HEK293 (cell line): Measurements from ENCODE around the gene PHACTR3.

Experiments
- CTCF ChIA-PET: fragments of 350-600 bp; formaldehyde crosslinking; extraction: SDS; loops from one replicate; lab custom pipeline; 2021; ENCODE audit warnings: antibody characterized with exemption; lab: Yijun Ruan, JAX
- POLR2A ChIA-PET: fragments of 300-600 bp; formaldehyde crosslinking; extraction: SDS; loops from one replicate; lab custom pipeline; 2020; ENCODE audit warnings: antibody characterized with exemption, inconsistent platforms; lab: Yijun Ruan, JAX
- H3K27ac ChIP-seq: fragments of 200-500 bp; sonication (Bioruptor generic); 2 replicates; pipeline ENCODE4 v1.5.1; 2014; ENCODE audit warnings: low read depth, low read length, control low read depth, inconsistent platforms; ENCODE audit errors: extremely low read depth
- H3K36me3 ChIP-seq, 2 experiments: fragments of 200-500 bp in 1 of 2; sonication (Bioruptor generic) in 1 of 2; 1 replicate in 1 of 2; 2 replicates in 1 of 2; pipeline ENCODE4 v1.5.1; 2014 to 2017; ENCODE audit warnings: inconsistent platforms in 2 of 2, low read length in 2 of 2; ENCODE audit not compliant: control insufficient read depth in 2 of 2, insufficient read depth in 1 of 2
- H3K4me1 ChIP-seq: fragments of 200-500 bp; sonication (Bioruptor generic); 2 replicates; pipeline ENCODE4 v1.5.1; 2014; ENCODE audit warnings: mild to moderate bottlenecking, low read length, inconsistent platforms; ENCODE audit not compliant: control insufficient read depth, insufficient read depth
- H3K4me3 ChIP-seq: 2 replicates; pipeline ENCODE4 v1.5.1; 2011; ENCODE audit warnings: low read depth, mild to moderate bottlenecking, control low read depth, low read length, moderate library complexity
- H3K9me3 ChIP-seq: fragments of 200-500 bp; sonication (Bioruptor generic); 2 replicates; pipeline ENCODE4 v1.5.1; 2014; ENCODE audit warnings: low read depth, low read length, inconsistent platforms; ENCODE audit not compliant: control insufficient read depth, insufficient read depth
- BCL11B ChIP-seq: fragments of 450-650 bp; formaldehyde crosslinking; IDR thresholded peaks from 2 replicates; pipeline ENCODE4 v1.5.1; 2016; ENCODE audit warnings: low read depth, missing biosample characterization, missing genetic modification characterization
- HOXA7 ChIP-seq: sonication (generic); formaldehyde crosslinking; IDR thresholded peaks from 2 replicates; pipeline ENCODE4 v1.8.1; 2022; ENCODE audit warnings: missing genetic modification reagents, borderline replicate concordance
- YY1 ChIP-seq: fragments of 450-650 bp; formaldehyde crosslinking; IDR thresholded peaks from 2 replicates; pipeline ENCODE4 v1.5.1; 2018; ENCODE audit warnings: missing biosample characterization, missing genetic modification characterization
- ZNF133 ChIP-seq: fragments of 450-650 bp; formaldehyde crosslinking; IDR thresholded peaks from 2 replicates; pipeline ENCODE4 v1.5.1; 2016; ENCODE audit warnings: missing biosample characterization, missing genetic modification characterization
- ZNF138 ChIP-seq: fragments of 450-650 bp; formaldehyde crosslinking; IDR thresholded peaks from 2 replicates; pipeline ENCODE4 v1.5.1; 2016; ENCODE audit warnings: missing biosample characterization, missing genetic modification characterization, borderline replicate concordance
- ZNF16 ChIP-seq: fragments of 450-650 bp; formaldehyde crosslinking; IDR thresholded peaks from 2 replicates; pipeline ENCODE4 v1.5.1; 2016; ENCODE audit warnings: low read depth, missing biosample characterization, missing genetic modification characterization
- ZNF169 ChIP-seq: fragments of 450-650 bp; formaldehyde crosslinking; IDR thresholded peaks from 2 replicates; pipeline ENCODE4 v1.5.1; 2016; ENCODE audit warnings: missing biosample characterization, missing genetic modification characterization
- ZNF202 ChIP-seq: fragments of 450-650 bp; formaldehyde crosslinking; IDR thresholded peaks from 2 replicates; pipeline ENCODE4 v1.5.1; 2016; ENCODE audit warnings: missing biosample characterization, missing genetic modification characterization, borderline replicate concordance
- ZNF23 ChIP-seq: fragments of 450-650 bp; formaldehyde crosslinking; IDR thresholded peaks from 2 replicates; pipeline ENCODE4 v1.5.1; 2016; ENCODE audit warnings: missing biosample characterization, missing genetic modification characterization, borderline replicate concordance
- ZNF266 ChIP-seq: fragments of 450-650 bp; formaldehyde crosslinking; IDR thresholded peaks from 2 replicates; pipeline ENCODE4 v1.5.1; 2016; ENCODE audit warnings: missing biosample characterization, missing genetic modification characterization, low read depth
- ZNF324 ChIP-seq: fragments of 450-650 bp; formaldehyde crosslinking; IDR thresholded peaks from 2 replicates; pipeline ENCODE4 v1.5.1; 2016; ENCODE audit warnings: missing biosample characterization, missing genetic modification characterization
- ZNF426 ChIP-seq: fragments of 450-650 bp; formaldehyde crosslinking; IDR thresholded peaks from 2 replicates; pipeline ENCODE4 v1.5.1; 2017; ENCODE audit warnings: missing biosample characterization, missing genetic modification characterization, mild to moderate bottlenecking, inconsistent platforms, moderate library complexity
- ZNF433 ChIP-seq: fragments of 450-650 bp; formaldehyde crosslinking; IDR thresholded peaks from 2 replicates; pipeline ENCODE4 v1.5.1; 2016; ENCODE audit warnings: missing biosample characterization, missing genetic modification characterization, low read depth
- ZNF621 ChIP-seq: fragments of 450-650 bp; formaldehyde crosslinking; IDR thresholded peaks from 2 replicates; pipeline ENCODE4 v1.5.1; 2017; ENCODE audit warnings: missing biosample characterization, missing genetic modification characterization
- ZNF626 ChIP-seq: fragments of 450-650 bp; sonication (Bioruptor Pico); formaldehyde crosslinking; IDR thresholded peaks from 2 replicates; pipeline ENCODE4 v1.5.1; 2018; ENCODE audit warnings: missing biosample characterization, missing genetic modification characterization, inconsistent platforms
- ZNF629 ChIP-seq: fragments of 450-650 bp; formaldehyde crosslinking; IDR thresholded peaks from 2 replicates; pipeline ENCODE4 v1.5.1; 2017; ENCODE audit warnings: missing biosample characterization, missing genetic modification characterization
- ZNF776 ChIP-seq: fragments of 450-650 bp; formaldehyde crosslinking; IDR thresholded peaks from 2 replicates; pipeline ENCODE4 v1.5.0; 2017; ENCODE audit warnings: missing biosample characterization, missing genetic modification characterization, borderline replicate concordance
- ZSCAN23 ChIP-seq: fragments of 450-650 bp; formaldehyde crosslinking; IDR thresholded peaks from 2 replicates; pipeline ENCODE4 v1.5.1; 2016; ENCODE audit warnings: missing biosample characterization, missing genetic modification characterization
- ZXDB ChIP-seq: fragments of 450-650 bp; formaldehyde crosslinking; IDR thresholded peaks from 2 replicates; pipeline ENCODE4 v1.5.1; 2016; ENCODE audit warnings: missing biosample characterization, missing genetic modification characterization
- TF ChIP-seq, protein P1 (sequence below): fragments of 450-650 bp; formaldehyde crosslinking; IDR thresholded peaks from 2 replicates; pipeline ENCODE4 v1.5.1; 2016; ENCODE audit warnings: missing biosample characterization, missing genetic modification characterization, borderline replicate concordance
- TF ChIP-seq, protein P2 (sequence below): sonication (generic); formaldehyde crosslinking; IDR thresholded peaks from 2 replicates; pipeline ENCODE4 v1.8.1; 2022; ENCODE audit warnings: mild to moderate bottlenecking, moderate library complexity, missing genetic modification reagents

PHACTR3 gene

DNA sequence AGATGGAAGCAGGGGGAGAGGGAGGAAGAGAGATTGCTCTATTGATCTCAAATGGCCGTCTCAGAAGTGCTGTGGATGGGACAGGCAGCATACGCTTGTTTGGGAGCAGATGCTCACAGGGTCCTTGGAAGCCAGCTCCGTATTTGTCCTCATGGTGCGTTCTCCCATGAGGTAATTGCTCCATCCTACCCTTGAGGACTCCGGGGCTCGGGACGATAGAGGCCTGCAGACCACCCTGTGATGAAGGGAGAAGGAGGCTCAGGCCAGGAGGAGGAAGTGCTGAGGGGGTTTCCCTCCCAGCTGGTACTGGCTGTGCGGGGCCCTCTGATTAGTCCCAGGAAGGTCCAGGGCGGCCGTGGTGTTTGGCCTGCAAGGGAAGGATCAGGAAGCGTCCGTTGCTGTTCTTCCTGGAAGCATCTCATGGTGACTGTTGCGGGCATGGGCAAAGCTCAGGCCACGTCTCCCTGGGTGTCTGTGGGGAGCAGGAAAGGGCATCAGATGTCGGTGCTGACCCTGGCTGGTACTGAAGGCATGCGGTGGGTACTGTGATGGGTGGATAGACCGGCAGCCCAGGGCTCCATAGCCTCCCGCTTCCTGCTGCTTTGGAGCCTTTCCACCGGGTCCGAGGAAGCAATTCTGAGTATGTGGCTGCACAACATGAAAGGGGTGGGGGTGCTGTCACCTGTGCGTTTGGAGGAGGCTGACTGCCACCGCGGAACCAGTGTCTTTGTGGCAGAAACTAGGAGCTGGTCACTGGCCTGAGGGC lies 170.8 kb downstream of the PHACTR3 start:
- POLR2A ChIA-PET, result no interaction called here
- Histone ChIP-seq H3K4me3 (no peak overlapping the region), H3K36me3 (no peaks in the 10 kb centered on the region), H3K9me3 (no peaks in the 10 kb centered on the region), H3K27ac (no peak overlapping the region), H3K4me1 (no peaks in the 10 kb centered on the region; the same call in 1 of the 2 replicates)
- no peak for TF ChIP-seq ZNF621
- CTCF ChIA-PET, result interaction anchor here (0.7 to 1.4 kb wide), 2 partner anchors 75 to 136 kb away, joined by 4 to 6 read pairs; no protein-coding TSS in a partner anchor

DNA sequence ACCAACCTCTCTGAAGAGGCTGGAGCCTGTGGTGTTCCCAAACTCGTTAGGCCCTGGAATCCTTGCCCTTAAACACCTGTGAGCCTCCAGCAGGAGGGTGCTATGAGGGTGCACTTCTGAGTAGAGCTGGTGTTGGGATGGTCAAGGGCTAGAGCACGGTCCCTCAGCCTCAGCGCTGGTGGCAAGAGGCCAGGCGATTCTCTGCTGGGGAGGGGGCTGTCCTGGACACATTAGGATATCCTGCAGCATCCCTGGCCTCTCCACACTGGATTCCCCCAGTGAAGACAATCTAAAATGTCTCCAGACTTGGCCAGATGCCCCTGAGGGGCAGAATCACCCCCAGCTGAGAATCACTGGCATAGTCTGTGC lies 171.3 kb downstream of the PHACTR3 start:
- TF ChIP-seq ZNF169 (tag by site-specific recombination) (no peak), YY1 (tag by site-specific recombination) (no peak), ZNF433 (tag by site-specific recombination) (no peak), ZNF133 (no peak), HOXA7 (no peak), ZNF266 (no peak), ZNF426 (tag by site-specific recombination) (no peak), ZNF629 (no peak), ZNF324 (no peak), ZSCAN23 (tag by site-specific recombination) (no peak), ZNF138 (tag by site-specific recombination) (no peak), ZXDB (tag by site-specific recombination) (no peak), ZNF16 (tag by site-specific recombination) (no peak), ZNF23 (tag by site-specific recombination) (no peak), ZNF202 (no peak), ZNF776 (tag by site-specific recombination) (no peak), ZNF626 (no peak), BCL11B (tag by site-specific recombination) (no peak)
- TF ChIP-seq, protein P1, sequence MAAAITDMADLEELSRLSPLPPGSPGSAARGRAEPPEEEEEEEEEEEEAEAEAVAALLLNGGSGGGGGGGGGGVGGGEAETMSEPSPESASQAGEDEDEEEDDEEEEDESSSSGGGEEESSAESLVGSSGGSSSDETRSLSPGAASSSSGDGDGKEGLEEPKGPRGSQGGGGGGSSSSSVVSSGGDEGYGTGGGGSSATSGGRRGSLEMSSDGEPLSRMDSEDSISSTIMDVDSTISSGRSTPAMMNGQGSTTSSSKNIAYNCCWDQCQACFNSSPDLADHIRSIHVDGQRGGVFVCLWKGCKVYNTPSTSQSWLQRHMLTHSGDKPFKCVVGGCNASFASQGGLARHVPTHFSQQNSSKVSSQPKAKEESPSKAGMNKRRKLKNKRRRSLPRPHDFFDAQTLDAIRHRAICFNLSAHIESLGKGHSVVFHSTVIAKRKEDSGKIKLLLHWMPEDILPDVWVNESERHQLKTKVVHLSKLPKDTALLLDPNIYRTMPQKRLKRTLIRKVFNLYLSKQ (tag by site-specific recombination), result no peak
- TF ChIP-seq, protein P2, sequence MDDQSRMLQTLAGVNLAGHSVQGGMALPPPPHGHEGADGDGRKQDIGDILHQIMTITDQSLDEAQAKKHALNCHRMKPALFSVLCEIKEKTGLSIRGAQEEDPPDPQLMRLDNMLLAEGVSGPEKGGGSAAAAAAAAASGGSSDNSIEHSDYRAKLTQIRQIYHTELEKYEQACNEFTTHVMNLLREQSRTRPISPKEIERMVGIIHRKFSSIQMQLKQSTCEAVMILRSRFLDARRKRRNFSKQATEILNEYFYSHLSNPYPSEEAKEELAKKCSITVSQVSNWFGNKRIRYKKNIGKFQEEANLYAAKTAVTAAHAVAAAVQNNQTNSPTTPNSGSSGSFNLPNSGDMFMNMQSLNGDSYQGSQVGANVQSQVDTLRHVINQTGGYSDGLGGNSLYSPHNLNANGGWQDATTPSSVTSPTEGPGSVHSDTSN (CRISPR knock-in tag), result no peak
- TF ChIP-seq, all 188 proteins: peak for 0
- Histone ChIP-seq H3K27ac (no peak overlapping the region), H3K9me3 (no peaks in the 10 kb centered on the region), H3K36me3 (no peaks in the 10 kb centered on the region), H3K4me1 (no peaks in the 10 kb centered on the region; the same call in 1 of the 2 replicates), H3K4me3 (no peak overlapping the region)
- POLR2A ChIA-PET, result no interaction called here
- CTCF ChIA-PET, result interaction anchor here (0.9 to 1.4 kb wide), 2 partner anchors 34 to 74 kb away, joined by 3 to 6 read pairs; no protein-coding TSS in a partner anchor
